HepG2 (cell line): Measurements from ENCODE around the gene VAV2. TPM values are rescaled to one million over a fixed set of nuclear protein-coding genes. Genes with fewer than 3 reads are reported as not detected.

Experiments
- CEBPG ChIP-seq: IDR thresholded peaks from 2 replicates; pipeline ENCODE4 v1.6.1; 2016
- IKZF4 ChIP-seq: sonication (generic); formaldehyde crosslinking; IDR thresholded peaks from 2 replicates; pipeline ENCODE4 v1.5.1; 2020; ENCODE audit warnings: borderline replicate concordance, mild to moderate bottlenecking, low read depth, missing genetic modification reagents; ENCODE audit errors: not compliant biosample characterization
- LCORL ChIP-seq, 2 experiments: fragments of 450-650 bp in 1 of 2; sonication (generic) in 1 of 2; formaldehyde crosslinking in 1 of 2; IDR thresholded peaks; 2 replicates each; pipeline versions ENCODE4 v1.5.0 to v1.6.1; 2017 to 2020; ENCODE audit warnings: antibody characterized with exemption in 1 of 2, missing genetic modification reagents in 1 of 2
- NCOA5 ChIP-seq: sonication (generic); formaldehyde crosslinking; IDR thresholded peaks from 2 replicates; pipeline ENCODE4 v1.4.0; 2020; ENCODE audit warnings: missing genetic modification reagents
- NONO ChIP-seq, 2 experiments: fragments of 450-650 bp in 1 of 2; sonication (generic) in 1 of 2; formaldehyde crosslinking in 1 of 2; IDR thresholded peaks in 1 of 2; conservative IDR thresholded peaks in 1 of 2; 2 replicates each; pipeline versions ENCODE4 v1.6.1 to v1.8.0; 2017 to 2022; ENCODE audit warnings: mild to moderate bottlenecking in 1 of 2, missing genetic modification reagents in 1 of 2, moderate library complexity in 1 of 2
- TEAD3 ChIP-seq: optimal IDR thresholded peaks from 2 replicates; pipeline ENCODE3; 2016; ENCODE audit warnings: borderline replicate concordance
- XRCC5 ChIP-seq: fragments of 200-400 bp; formaldehyde crosslinking; optimal IDR thresholded peaks from 2 replicates; pipeline ENCODE3; 2017; ENCODE audit warnings: mild to moderate bottlenecking, low read length
- ZBTB42 ChIP-seq: sonication (generic); formaldehyde crosslinking; IDR thresholded peaks from 2 replicates; pipeline ENCODE4 v1.5.0; 2020; ENCODE audit warnings: mild to moderate bottlenecking, missing genetic modification reagents
- polyA plus RNA-seq, 8 experiments: library from polyadenylated mRNA; depleted of rRNA in 3 of 8; stranded (reverse) in 7 of 8; unstranded in 1 of 8; fragments of >200 nt; fragmentation: Illumina TruSeq in 4 of 8; extraction: Trizol in 4 of 8; gene quantifications; 2 replicates each; pipeline versions ENCODE4 v1.2.1 to v1.2.3, GENCODE V29; 2011 to 2016; ENCODE audit warnings: low read depth in 4 of 8, missing spikeins in 1 of 8, mixed read lengths in 1 of 8; ENCODE audit not compliant: insufficient read depth in 1 of 8
- total RNA-seq, 5 experiments: library from RNA; depleted of rRNA; stranded (reverse); fragments of >200 nt; fragmentation: Illumina TruSeq; extraction: Trizol; gene quantifications; 2 replicates each; pipeline ENCODE4 v1.2.3, GENCODE V29; 2016; ENCODE audit warnings: low read depth in 1 of 5
- TF ChIP-seq, protein P1 (sequence below): sonication (generic); formaldehyde crosslinking; IDR thresholded peaks from 2 replicates; pipeline ENCODE4 v1.5.0; 2020; ENCODE audit warnings: mild to moderate bottlenecking, missing genetic modification reagents, borderline replicate concordance
- TF ChIP-seq, protein P2 (sequence below): sonication (generic); formaldehyde crosslinking; IDR thresholded peaks from 2 replicates; pipeline ENCODE4 v1.8.1; 2022; ENCODE audit warnings: low read depth, mild to moderate bottlenecking, missing genetic modification reagents
- TF ChIP-seq, protein P3 (sequence below): sonication (generic); formaldehyde crosslinking; conservative IDR thresholded peaks from 2 replicates; pipeline ENCODE4 v1.5.0; 2020; ENCODE audit warnings: missing genetic modification reagents

Gene VAV2
- total and polyA plus RNA-seq, 2 of the 13 experiments (the other 11 are each of a cell fraction or from before 2014, with no cell fraction given) = 22.5 to 22.9 TPM

GRCh38 chr9:134028575-134029247 lies 36.6 kb upstream of the VAV2 start (continued):
- no peak for TF ChIP-seq NONO (IDR thresholded peaks at IDR 0.05)
- TF ChIP-seq NONO (CRISPR knock-in tag; conservative IDR thresholded peaks at IDR 0.05) = peak; percentile 52; the same call in 1 of the 2 replicates
- no peak for TF ChIP-seq LCORL (IDR thresholded peaks at IDR 0.05)
- peak; percentile 64; the same call in 1 of the 2 replicates for TF ChIP-seq LCORL (CRISPR knock-in tag; IDR thresholded peaks at IDR 0.05)
- TF ChIP-seq, protein P1, sequence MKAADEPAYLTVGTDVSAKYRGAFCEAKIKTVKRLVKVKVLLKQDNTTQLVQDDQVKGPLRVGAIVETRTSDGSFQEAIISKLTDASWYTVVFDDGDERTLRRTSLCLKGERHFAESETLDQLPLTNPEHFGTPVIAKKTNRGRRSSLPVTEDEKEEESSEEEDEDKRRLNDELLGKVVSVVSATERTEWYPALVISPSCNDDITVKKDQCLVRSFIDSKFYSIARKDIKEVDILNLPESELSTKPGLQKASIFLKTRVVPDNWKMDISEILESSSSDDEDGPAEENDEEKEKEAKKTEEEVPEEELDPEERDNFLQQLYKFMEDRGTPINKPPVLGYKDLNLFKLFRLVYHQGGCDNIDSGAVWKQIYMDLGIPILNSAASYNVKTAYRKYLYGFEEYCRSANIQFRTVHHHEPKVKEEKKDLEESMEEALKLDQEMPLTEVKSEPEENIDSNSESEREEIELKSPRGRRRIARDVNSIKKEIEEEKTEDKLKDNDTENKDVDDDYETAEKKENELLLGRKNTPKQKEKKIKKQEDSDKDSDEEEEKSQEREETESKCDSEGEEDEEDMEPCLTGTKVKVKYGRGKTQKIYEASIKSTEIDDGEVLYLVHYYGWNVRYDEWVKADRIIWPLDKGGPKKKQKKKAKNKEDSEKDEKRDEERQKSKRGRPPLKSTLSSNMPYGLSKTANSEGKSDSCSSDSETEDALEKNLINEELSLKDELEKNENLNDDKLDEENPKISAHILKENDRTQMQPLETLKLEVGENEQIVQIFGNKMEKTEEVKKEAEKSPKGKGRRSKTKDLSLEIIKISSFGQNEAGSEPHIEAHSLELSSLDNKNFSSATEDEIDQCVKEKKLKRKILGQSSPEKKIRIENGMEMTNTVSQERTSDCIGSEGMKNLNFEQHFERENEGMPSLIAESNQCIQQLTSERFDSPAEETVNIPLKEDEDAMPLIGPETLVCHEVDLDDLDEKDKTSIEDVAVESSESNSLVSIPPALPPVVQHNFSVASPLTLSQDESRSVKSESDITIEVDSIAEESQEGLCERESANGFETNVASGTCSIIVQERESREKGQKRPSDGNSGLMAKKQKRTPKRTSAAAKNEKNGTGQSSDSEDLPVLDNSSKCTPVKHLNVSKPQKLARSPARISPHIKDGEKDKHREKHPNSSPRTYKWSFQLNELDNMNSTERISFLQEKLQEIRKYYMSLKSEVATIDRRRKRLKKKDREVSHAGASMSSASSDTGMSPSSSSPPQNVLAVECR = peak; percentile 36; the same call in 1 of the 2 replicates
- TF ChIP-seq, protein P2, sequence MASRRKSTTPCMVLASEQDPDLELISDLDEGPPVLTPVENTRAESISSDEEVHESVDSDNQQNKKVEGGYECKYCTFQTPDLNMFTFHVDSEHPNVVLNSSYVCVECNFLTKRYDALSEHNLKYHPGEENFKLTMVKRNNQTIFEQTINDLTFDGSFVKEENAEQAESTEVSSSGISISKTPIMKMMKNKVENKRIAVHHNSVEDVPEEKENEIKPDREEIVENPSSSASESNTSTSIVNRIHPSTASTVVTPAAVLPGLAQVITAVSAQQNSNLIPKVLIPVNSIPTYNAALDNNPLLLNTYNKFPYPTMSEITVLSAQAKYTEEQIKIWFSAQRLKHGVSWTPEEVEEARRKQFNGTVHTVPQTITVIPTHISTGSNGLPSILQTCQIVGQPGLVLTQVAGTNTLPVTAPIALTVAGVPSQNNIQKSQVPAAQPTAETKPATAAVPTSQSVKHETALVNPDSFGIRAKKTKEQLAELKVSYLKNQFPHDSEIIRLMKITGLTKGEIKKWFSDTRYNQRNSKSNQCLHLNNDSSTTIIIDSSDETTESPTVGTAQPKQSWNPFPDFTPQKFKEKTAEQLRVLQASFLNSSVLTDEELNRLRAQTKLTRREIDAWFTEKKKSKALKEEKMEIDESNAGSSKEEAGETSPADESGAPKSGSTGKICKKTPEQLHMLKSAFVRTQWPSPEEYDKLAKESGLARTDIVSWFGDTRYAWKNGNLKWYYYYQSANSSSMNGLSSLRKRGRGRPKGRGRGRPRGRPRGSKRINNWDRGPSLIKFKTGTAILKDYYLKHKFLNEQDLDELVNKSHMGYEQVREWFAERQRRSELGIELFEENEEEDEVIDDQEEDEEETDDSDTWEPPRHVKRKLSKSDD (CRISPR knock-in tag) = 0 out of 2 replicates have a peak, but pooled peaks have one; percentile 39
- no peak for TF ChIP-seq ZBTB42 (CRISPR knock-in tag)
- TF ChIP-seq, protein P3, sequence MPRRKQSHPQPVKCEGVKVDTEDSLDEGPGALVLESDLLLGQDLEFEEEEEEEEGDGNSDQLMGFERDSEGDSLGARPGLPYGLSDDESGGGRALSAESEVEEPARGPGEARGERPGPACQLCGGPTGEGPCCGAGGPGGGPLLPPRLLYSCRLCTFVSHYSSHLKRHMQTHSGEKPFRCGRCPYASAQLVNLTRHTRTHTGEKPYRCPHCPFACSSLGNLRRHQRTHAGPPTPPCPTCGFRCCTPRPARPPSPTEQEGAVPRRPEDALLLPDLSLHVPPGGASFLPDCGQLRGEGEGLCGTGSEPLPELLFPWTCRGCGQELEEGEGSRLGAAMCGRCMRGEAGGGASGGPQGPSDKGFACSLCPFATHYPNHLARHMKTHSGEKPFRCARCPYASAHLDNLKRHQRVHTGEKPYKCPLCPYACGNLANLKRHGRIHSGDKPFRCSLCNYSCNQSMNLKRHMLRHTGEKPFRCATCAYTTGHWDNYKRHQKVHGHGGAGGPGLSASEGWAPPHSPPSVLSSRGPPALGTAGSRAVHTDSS (CRISPR knock-in tag) = no peak
- 0 out of 2 replicates have a peak, but pooled peaks have one; percentile 57 for TF ChIP-seq NCOA5
- TF ChIP-seq IKZF4 (CRISPR knock-in tag) = no peak
- peak; percentile 10 for TF ChIP-seq TEAD3
- TF ChIP-seq CEBPG (CRISPR knock-in tag) = no peak
- TF ChIP-seq XRCC5 = peak; percentile 24
